Endothelial cell of umbilical vein (primary cell): ENCODE results near the gene GPAT3. TPM values are rescaled to one million over a fixed set of nuclear protein-coding genes. Genes with fewer than 3 reads are reported as not detected.

Experiments
- BruUV-seq: library from RNA; stranded (reverse); fragments of 400-500 nt; replicated peaks from 2 replicates; lab custom pipeline; 2021; lab: Mats Ljungman, UMichigan
- CTCF ChIA-PET: fragments of 300-600, 350-600 bp; sonication (Branson Sonifier 250); formaldehyde crosslinking; loops from one replicate; lab custom pipeline; 2021; ENCODE audit warnings: antibody characterized with exemption, inconsistent platforms; lab: Charles Lee
- POLR2A ChIA-PET: fragments of 300-600, 350-600 bp; sonication (Branson Sonifier 250); formaldehyde crosslinking; loops from one replicate; lab custom pipeline; 2021; ENCODE audit warnings: antibody characterized with exemption, inconsistent platforms; lab: Charles Lee
- DNase-seq: peaks from one replicate; pipeline ENCODE4 v3.0.0-alpha.2; 2011; ENCODE audit warnings: low read depth, low spot score
- FAIRE-seq: peaks from 2 replicates; lab custom pipeline; 2011; peaks lifted over from hg19 to GRCh38; lab: Jason Lieb, UNC
- H2AFZ ChIP-seq: 2 replicates; pipeline ENCODE4 v1.6.0; 2012; ENCODE audit warnings: low read depth, low read length, control low read depth, inconsistent platforms
- H3K27ac ChIP-seq: 2 replicates; pipeline ENCODE4 v1.5.1; 2011; ENCODE audit warnings: low read depth, mild to moderate bottlenecking, control low read depth, low read length, moderate library complexity; ENCODE audit not compliant: insufficient read depth
- H3K27me3 ChIP-seq, 2 experiments: 2 replicates each; pipeline versions ENCODE4 v1.6.0 to v1.6.1; 2011; ENCODE audit warnings: low read length in 2 of 2, mixed read lengths in 1 of 2; ENCODE audit not compliant: control insufficient read depth in 2 of 2, insufficient read depth in 2 of 2
- H3K36me3 ChIP-seq, 2 experiments: 2 replicates in 1 of 2; 3 replicates in 1 of 2; pipeline ENCODE4 v1.5.1; 2011; ENCODE audit warnings: low read length in 2 of 2, mild to moderate bottlenecking in 1 of 2, moderate library complexity in 1 of 2; ENCODE audit not compliant: control insufficient read depth in 2 of 2, insufficient read depth in 2 of 2; ENCODE audit errors: extremely low read depth in 1 of 2
- H3K4me1 ChIP-seq: 3 replicates; pipeline ENCODE4 v1.5.1; 2011; ENCODE audit warnings: mild to moderate bottlenecking, low read length; ENCODE audit not compliant: control insufficient read depth, insufficient read depth; ENCODE audit errors: extremely low read depth
- H3K4me2 ChIP-seq: 2 replicates; pipeline ENCODE4 v1.6.1; 2011; ENCODE audit warnings: low read length, control low read depth, mixed read lengths; ENCODE audit not compliant: insufficient read depth
- H3K4me3 ChIP-seq, 3 experiments: fragments of 200-600 bp in 1 of 3; sonication (generic), shearing (Covaris generic) in 1 of 3; replicated peaks in 1 of 3; 2 replicates each; pipeline ENCODE4 v1.5.1; 2011 to 2016; ENCODE audit warnings: control low read depth in 3 of 3, low read length in 3 of 3, mild to moderate bottlenecking in 2 of 3, inconsistent platforms in 1 of 3, low read depth in 1 of 3, moderate library complexity in 1 of 3; ENCODE audit not compliant: insufficient read depth in 1 of 3
- H3K79me2 ChIP-seq: 2 replicates; pipeline ENCODE4 v1.6.0; 2012; ENCODE audit warnings: low read length, inconsistent platforms; ENCODE audit not compliant: control insufficient read depth, insufficient read depth
- H3K9ac ChIP-seq: replicated peaks from 2 replicates; pipeline ENCODE3; 2011; ENCODE audit warnings: low read length, control low read depth; ENCODE audit not compliant: insufficient read depth; ENCODE audit errors: extremely low read depth
- H3K9me1 ChIP-seq: replicated peaks from 3 replicates; pipeline ENCODE4 v1.6.0; 2011; ENCODE audit warnings: mild to moderate bottlenecking, low read length; ENCODE audit not compliant: control insufficient read depth, insufficient read depth; ENCODE audit errors: extremely low read depth
- H3K9me3 ChIP-seq: replicated peaks from 2 replicates; pipeline ENCODE4 v1.5.1; 2012; ENCODE audit warnings: low read length, inconsistent platforms; ENCODE audit not compliant: control insufficient read depth, insufficient read depth
- H4K20me1 ChIP-seq: replicated peaks from 2 replicates; pipeline ENCODE3; 2011; ENCODE audit warnings: mild to moderate bottlenecking, low read length; ENCODE audit not compliant: control insufficient read depth, insufficient read depth; ENCODE audit errors: extremely low read depth
- EZH2 ChIP-seq: IDR thresholded peaks from 2 replicates; pipeline ENCODE4 v1.6.1; 2012; ENCODE audit warnings: borderline replicate concordance, low read depth, mild to moderate bottlenecking, moderate library complexity, low read length, inconsistent platforms; ENCODE audit not compliant: severe bottlenecking
- FOS ChIP-seq: IDR thresholded peaks from 2 replicates; pipeline ENCODE4 v1.6.1; 2011; ENCODE audit warnings: mild to moderate bottlenecking, low read length, moderate library complexity, borderline replicate concordance; ENCODE audit not compliant: insufficient read depth
- GATA2 ChIP-seq: IDR thresholded peaks from 2 replicates; pipeline ENCODE4 v1.7.0; 2011; ENCODE audit warnings: low read depth, mild to moderate bottlenecking, moderate library complexity, mixed read lengths, low read length; ENCODE audit not compliant: insufficient read length, insufficient read depth
- JUN ChIP-seq: IDR thresholded peaks from 2 replicates; pipeline ENCODE4 v1.6.1; 2011; ENCODE audit warnings: borderline replicate concordance, low read depth; ENCODE audit not compliant: insufficient read length, insufficient read depth
- MAX ChIP-seq: IDR thresholded peaks from 2 replicates; pipeline ENCODE4 v1.6.1; 2011; ENCODE audit not compliant: insufficient read depth, insufficient read length
- MYC ChIP-seq: IDR thresholded peaks from one replicate; pipeline ENCODE4 v1.6.1; 2011; ENCODE audit warnings: mild to moderate bottlenecking, low read depth, low read length
- POLR2A ChIP-seq: IDR thresholded peaks from 2 replicates; pipeline ENCODE4 v1.6.1; 2012; ENCODE audit warnings: low read depth, mild to moderate bottlenecking, control low read depth, low read length
- POLR2AphosphoS5 ChIP-seq: IDR thresholded peaks from 2 replicates; pipeline ENCODE4 v1.6.1; 2012; ENCODE audit warnings: low read depth, mild to moderate bottlenecking, control low read depth, low read length, moderate library complexity; ENCODE audit not compliant: insufficient read depth
- dilution Hi-C: fragments of 300-500 bp; cut with MboI; formaldehyde crosslinking; loops from one replicate; pipeline ENCODE4 v1.15.0; 2019; ENCODE audit warnings: low sequenced_read_pairs; ENCODE audit not compliant: extremely low pct_ligation_motif_present
- intact Hi-C: fragments of 100-400 bp; cut with micrococcal nuclease; formaldehyde crosslinking; loops from one replicate; pipeline ENCODE4 v1.10.0; 2022
- polyA plus RNA-seq, 4 experiments: library from polyadenylated mRNA; depleted of rRNA in 3 of 4; stranded (reverse) in 3 of 4; unstranded in 1 of 4; fragments of >200 nt; gene quantifications; 2 replicates each; pipeline versions ENCODE4 v1.2.1 to v1.2.3, GENCODE V29; 2011 to 2012; ENCODE audit warnings: missing spikeins in 1 of 4
- total RNA-seq: library from RNA; stranded (reverse); gene quantifications from 2 replicates; pipeline ENCODE4 v1.2.3, GENCODE V29; 2021
- TF ChIP-seq, protein P1 (sequence below), 2 donors: IDR thresholded peaks; 1 replicate in 1 of 2; 2 replicates in 1 of 2; pipeline ENCODE4 v1.5.1; 2011; ENCODE audit warnings: low read length in 2 of 2, mild to moderate bottlenecking in 2 of 2, moderate library complexity in 2 of 2, control low read depth in 1 of 2, inconsistent platforms in 1 of 2, low read depth in 1 of 2; ENCODE audit not compliant: insufficient read depth in 1 of 2; ENCODE audit errors: extremely low read depth in 1 of 2

GPAT3 gene
- total and polyA plus RNA-seq, 2 donors (not counting 3 experiments of a cell fraction or from before 2014, with no cell fraction given): 0.36 to 2.1 TPM

DNA sequence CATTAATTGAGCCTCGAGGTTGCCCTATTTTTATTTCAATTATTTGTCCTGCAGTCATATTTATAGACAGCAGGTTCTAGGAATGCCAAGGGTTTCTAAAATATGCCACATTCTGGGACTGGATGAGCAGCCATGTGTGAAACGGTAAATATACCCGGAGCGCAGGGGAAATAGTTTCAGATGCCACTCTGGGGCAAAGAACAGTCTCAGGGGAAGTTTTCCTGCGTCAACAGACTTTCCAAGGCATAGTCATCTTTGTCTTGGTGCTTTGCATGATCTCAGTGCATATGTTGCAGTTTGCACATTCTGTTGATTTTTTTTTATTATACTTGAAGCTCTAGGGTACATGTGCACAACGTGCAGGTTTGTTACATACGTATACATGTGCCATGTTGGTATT lies 71.0 kb downstream of the GPAT3 start:
- Histone ChIP-seq H2AFZ (no peak overlapping the region), H3K79me2 (no peaks in the 10 kb centered on the region), H3K9me3 (no peaks in the 10 kb centered on the region), H3K4me3 (no peak overlapping the region), H3K27me3 (no peaks in the 10 kb centered on the region), H3K4me2 (no peak overlapping the region), H3K9me1 (no peaks in the 10 kb centered on the region), H4K20me1 (no peaks in the 10 kb centered on the region), H3K9ac (no peak overlapping the region), H3K4me1 (no peaks in the 10 kb centered on the region), H3K36me3 (no peaks in the 10 kb centered on the region), H3K27ac (no peak overlapping the region)
- POLR2A ChIA-PET: no interaction called here
- FAIRE-seq (no peak), DNase-seq (no peak)
- intact Hi-C loops: no loop called here
- dilution Hi-C loops: no loop called here
- no peak for TF ChIP-seq MAX
- no peak for TF ChIP-seq MYC
- TF ChIP-seq, protein P1, sequence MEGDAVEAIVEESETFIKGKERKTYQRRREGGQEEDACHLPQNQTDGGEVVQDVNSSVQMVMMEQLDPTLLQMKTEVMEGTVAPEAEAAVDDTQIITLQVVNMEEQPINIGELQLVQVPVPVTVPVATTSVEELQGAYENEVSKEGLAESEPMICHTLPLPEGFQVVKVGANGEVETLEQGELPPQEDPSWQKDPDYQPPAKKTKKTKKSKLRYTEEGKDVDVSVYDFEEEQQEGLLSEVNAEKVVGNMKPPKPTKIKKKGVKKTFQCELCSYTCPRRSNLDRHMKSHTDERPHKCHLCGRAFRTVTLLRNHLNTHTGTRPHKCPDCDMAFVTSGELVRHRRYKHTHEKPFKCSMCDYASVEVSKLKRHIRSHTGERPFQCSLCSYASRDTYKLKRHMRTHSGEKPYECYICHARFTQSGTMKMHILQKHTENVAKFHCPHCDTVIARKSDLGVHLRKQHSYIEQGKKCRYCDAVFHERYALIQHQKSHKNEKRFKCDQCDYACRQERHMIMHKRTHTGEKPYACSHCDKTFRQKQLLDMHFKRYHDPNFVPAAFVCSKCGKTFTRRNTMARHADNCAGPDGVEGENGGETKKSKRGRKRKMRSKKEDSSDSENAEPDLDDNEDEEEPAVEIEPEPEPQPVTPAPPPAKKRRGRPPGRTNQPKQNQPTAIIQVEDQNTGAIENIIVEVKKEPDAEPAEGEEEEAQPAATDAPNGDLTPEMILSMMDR (IDR thresholded peaks at IDR 0.05; ENCODE audit: extremely low read depth in 1 of 2, insufficient read depth in 1 of 2, low read depth in 1 of 2, low read length in 2 of 2): no peak
- TF ChIP-seq JUN: no peak
- no peak for TF ChIP-seq POLR2A
- no peak for TF ChIP-seq EZH2
- no peak for TF ChIP-seq GATA2
- no peak for TF ChIP-seq FOS
- TF ChIP-seq POLR2AphosphoS5: no peak
- BruUV-seq: no TSS peak
- CTCF ChIA-PET: interaction anchor here (0.9 to 1.5 kb wide), 3 partner anchors 12 to 98 kb away, joined by 3 to 4 read pairs (median 3); no protein-coding TSS in a partner anchor
